Measurements from ENCODE around the gene MYL5.

DNA sequence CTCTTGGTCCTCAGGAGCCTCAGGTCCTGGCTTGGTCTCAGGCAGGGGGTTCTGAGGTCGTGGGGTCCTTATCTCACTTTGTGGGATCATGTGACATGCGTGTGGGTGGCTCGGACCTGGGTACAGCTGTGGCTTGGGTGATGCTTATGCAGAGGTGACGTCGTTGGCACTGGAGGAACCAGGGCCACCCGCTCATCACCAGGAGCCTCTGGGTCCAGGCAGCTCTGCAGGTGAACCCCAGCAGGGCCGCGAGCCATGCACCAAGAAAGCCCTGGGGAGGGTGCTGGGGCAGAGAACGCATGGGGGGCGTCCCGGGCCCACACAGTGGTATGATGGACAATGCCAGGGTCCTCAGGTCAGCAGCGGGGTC is 9.0 kb upstream of the MYL5 start:
- TF ChIP-seq, protein P1, sequence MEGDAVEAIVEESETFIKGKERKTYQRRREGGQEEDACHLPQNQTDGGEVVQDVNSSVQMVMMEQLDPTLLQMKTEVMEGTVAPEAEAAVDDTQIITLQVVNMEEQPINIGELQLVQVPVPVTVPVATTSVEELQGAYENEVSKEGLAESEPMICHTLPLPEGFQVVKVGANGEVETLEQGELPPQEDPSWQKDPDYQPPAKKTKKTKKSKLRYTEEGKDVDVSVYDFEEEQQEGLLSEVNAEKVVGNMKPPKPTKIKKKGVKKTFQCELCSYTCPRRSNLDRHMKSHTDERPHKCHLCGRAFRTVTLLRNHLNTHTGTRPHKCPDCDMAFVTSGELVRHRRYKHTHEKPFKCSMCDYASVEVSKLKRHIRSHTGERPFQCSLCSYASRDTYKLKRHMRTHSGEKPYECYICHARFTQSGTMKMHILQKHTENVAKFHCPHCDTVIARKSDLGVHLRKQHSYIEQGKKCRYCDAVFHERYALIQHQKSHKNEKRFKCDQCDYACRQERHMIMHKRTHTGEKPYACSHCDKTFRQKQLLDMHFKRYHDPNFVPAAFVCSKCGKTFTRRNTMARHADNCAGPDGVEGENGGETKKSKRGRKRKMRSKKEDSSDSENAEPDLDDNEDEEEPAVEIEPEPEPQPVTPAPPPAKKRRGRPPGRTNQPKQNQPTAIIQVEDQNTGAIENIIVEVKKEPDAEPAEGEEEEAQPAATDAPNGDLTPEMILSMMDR (IDR thresholded peaks at IDR 0.05) = no peak
- TF ChIP-seq POLR2A (IDR thresholded peaks at IDR 0.05) (no peak), POLR2AphosphoS5 (IDR thresholded peaks at IDR 0.05) (no peak), EP300 (IDR thresholded peaks at IDR 0.05) (no peak)
